Measurements from ENCODE around the gene FBXW5. TPM values are rescaled to one million over a fixed set of nuclear protein-coding genes. Genes with fewer than 3 reads are reported as not detected.

The FBXW5 gene
- total and polyA plus RNA-seq, 2 experiments from 2014 or later = 27.0 to 111 TPM

GRCh38 chr9:136977223-136977622 lies 32.7 kb upstream of the FBXW5 start, which contains the start of gene PTGDS (continued):
- TF ChIP-seq ZNF462 (CRISPR knock-in tag; IDR thresholded peaks at IDR 0.05) (no peak), POLR2AphosphoS5 (IDR thresholded peaks at IDR 0.05; ENCODE audit: low read depth) (no peak), CTCF (conservative IDR thresholded peaks at IDR 0.05; ENCODE audit: low read depth in 2 of 2) (no peak), ZNF331 (CRISPR knock-in tag; IDR thresholded peaks at IDR 0.05; ENCODE audit: low read depth) (no peak), REST (IDR thresholded peaks at IDR 0.05; ENCODE audit: unreplicated experiment) (no peak)
